ENCODE data around the gene LGALS9B. TPM values are rescaled to one million over a fixed set of nuclear protein-coding genes. Genes with fewer than 3 reads are reported as not detected.
"Not testable (repeated sequence)": the region's sequence is repeated elsewhere in the genome, so short reads cannot be mapped to it uniquely, and the experiment has no call there.

The LGALS9B gene
- total RNA-seq, 1 experiment from 2014 or later, result not detected

DNA sequence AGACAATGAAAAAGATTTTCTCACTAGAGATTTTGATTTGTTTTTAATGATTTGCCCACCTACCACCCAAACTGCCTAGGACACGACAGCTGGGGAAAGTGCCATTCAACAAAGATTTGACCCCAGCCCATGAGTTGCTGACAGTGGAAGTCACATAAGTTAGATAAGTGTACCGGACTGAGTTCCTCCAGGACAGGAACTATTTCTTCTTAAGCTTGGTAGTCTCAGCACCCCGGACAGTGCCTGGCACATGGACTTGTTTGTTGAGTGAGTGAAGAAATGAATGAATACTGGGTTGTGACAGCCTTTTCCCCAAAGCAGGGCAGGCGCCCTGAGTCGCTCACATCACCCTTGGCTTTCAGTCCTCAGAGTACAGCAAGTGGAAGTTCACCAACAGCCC lies 26.7 kb downstream of the LGALS9B start:
- CTCF ChIA-PET; BruUV-seq (replicated peaks); intact Hi-C loops (cut with micrococcal nuclease; ENCODE audit: unreplicated experiment); DNase-seq (ENCODE audit: low read depth, low spot score); POLR2A ChIA-PET; H3K4me3 ChIP-seq (ENCODE audit: low read depth in 2 of 2, low read length in 2 of 2); H3K36me3 ChIP-seq (ENCODE audit: control insufficient read depth, insufficient read depth, low read length); H3K27me3 ChIP-seq (ENCODE audit: control insufficient read depth, insufficient read depth, low read length); H3K27ac ChIP-seq (ENCODE audit: low read length); H3K9me3 ChIP-seq (ENCODE audit: control insufficient read depth, insufficient read depth, low read depth, low read length); H3K4me1 ChIP-seq (ENCODE audit: control insufficient read depth, insufficient read depth, low read length); in situ Hi-C loops (cut with HindIII; ENCODE audit: low pct_unique_long_range_greater_than_20kb, low sequenced_read_pairs); ATAC-seq: not testable (repeated sequence)
- TF ChIP-seq, protein P1, sequence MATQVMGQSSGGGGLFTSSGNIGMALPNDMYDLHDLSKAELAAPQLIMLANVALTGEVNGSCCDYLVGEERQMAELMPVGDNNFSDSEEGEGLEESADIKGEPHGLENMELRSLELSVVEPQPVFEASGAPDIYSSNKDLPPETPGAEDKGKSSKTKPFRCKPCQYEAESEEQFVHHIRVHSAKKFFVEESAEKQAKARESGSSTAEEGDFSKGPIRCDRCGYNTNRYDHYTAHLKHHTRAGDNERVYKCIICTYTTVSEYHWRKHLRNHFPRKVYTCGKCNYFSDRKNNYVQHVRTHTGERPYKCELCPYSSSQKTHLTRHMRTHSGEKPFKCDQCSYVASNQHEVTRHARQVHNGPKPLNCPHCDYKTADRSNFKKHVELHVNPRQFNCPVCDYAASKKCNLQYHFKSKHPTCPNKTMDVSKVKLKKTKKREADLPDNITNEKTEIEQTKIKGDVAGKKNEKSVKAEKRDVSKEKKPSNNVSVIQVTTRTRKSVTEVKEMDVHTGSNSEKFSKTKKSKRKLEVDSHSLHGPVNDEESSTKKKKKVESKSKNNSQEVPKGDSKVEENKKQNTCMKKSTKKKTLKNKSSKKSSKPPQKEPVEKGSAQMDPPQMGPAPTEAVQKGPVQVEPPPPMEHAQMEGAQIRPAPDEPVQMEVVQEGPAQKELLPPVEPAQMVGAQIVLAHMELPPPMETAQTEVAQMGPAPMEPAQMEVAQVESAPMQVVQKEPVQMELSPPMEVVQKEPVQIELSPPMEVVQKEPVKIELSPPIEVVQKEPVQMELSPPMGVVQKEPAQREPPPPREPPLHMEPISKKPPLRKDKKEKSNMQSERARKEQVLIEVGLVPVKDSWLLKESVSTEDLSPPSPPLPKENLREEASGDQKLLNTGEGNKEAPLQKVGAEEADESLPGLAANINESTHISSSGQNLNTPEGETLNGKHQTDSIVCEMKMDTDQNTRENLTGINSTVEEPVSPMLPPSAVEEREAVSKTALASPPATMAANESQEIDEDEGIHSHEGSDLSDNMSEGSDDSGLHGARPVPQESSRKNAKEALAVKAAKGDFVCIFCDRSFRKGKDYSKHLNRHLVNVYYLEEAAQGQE (IDR thresholded peaks at IDR 0.05; ENCODE audit: insufficient read depth in 1 of 2, low read depth in 2 of 2, low read length in 1 of 2), result peak in 1 of 2 experiments; percentile 38; a peak in 1 of 4 replicates

DNA sequence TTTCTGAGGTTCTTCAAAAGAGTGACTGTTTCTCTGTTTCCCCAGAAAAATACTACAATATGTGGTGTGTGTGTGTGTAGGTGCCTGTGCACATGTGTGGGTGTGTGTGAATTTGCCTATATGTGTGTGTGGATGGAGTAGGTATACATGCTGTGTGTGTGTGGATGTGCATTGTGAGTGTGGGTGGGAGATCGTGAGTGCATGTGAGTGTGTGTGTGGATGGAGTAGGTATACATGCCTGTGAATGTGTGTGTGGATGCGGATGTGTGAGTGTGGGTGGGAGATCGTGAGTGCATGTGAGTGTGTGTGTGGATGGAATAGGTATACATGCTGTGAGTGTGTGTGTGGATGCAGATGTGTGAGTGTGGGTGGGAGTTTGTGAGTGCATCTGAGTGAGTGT lies 32.2 kb downstream of the LGALS9B start:
- DNase-seq (ENCODE audit: low read depth, low spot score); BruUV-seq (replicated peaks); ATAC-seq; H3K27ac ChIP-seq (ENCODE audit: low read length); H3K4me3 ChIP-seq (ENCODE audit: low read depth in 2 of 2, low read length in 2 of 2); intact Hi-C loops (cut with micrococcal nuclease; ENCODE audit: unreplicated experiment); H3K9me3 ChIP-seq (ENCODE audit: control insufficient read depth, insufficient read depth, low read depth, low read length); H3K4me1 ChIP-seq (ENCODE audit: control insufficient read depth, insufficient read depth, low read length); POLR2A ChIA-PET; H3K36me3 ChIP-seq (ENCODE audit: control insufficient read depth, insufficient read depth, low read length); CTCF ChIA-PET; in situ Hi-C loops (cut with HindIII; ENCODE audit: low pct_unique_long_range_greater_than_20kb, low sequenced_read_pairs); H3K27me3 ChIP-seq (ENCODE audit: control insufficient read depth, insufficient read depth, low read length): not testable (repeated sequence)

DNA sequence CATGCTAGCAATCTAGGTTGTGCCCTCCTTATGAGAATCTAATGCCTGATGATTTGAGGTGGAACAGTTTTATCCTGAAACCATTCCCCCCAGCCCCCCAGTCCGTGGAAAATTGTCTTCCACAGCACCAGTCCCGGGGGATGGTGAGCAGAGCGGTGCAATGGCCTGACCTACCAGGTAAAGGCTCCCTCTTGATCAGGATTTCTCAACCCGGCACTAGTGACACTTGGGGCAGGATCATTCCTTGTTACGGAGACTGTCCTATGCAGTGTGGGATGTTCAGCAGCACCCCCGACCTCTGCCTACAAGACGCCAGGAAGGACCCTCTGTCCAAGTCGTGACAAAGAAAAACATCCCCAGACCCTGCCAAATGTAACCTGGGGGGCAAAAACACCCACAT lies 34.0 kb downstream of the LGALS9B start:
- in situ Hi-C loops (cut with HindIII; ENCODE audit: low pct_unique_long_range_greater_than_20kb, low sequenced_read_pairs); ATAC-seq; H3K27ac ChIP-seq (ENCODE audit: low read length); DNase-seq (ENCODE audit: low read depth, low spot score); POLR2A ChIA-PET; CTCF ChIA-PET; intact Hi-C loops (cut with micrococcal nuclease; ENCODE audit: unreplicated experiment); H3K4me3 ChIP-seq (ENCODE audit: low read depth in 2 of 2, low read length in 2 of 2); H3K4me1 ChIP-seq (ENCODE audit: control insufficient read depth, insufficient read depth, low read length); H3K27me3 ChIP-seq (ENCODE audit: control insufficient read depth, insufficient read depth, low read length); BruUV-seq (replicated peaks); H3K36me3 ChIP-seq (ENCODE audit: control insufficient read depth, insufficient read depth, low read length); H3K9me3 ChIP-seq (ENCODE audit: control insufficient read depth, insufficient read depth, low read depth, low read length): not testable (repeated sequence)

GRCh38 chr17:20427264-20427663 lies 40.1 kb downstream of the LGALS9B start:
- H3K27me3 ChIP-seq (ENCODE audit: control insufficient read depth, insufficient read depth, low read length); H3K9me3 ChIP-seq (ENCODE audit: control insufficient read depth, insufficient read depth, low read depth, low read length); BruUV-seq (replicated peaks); ATAC-seq; H3K36me3 ChIP-seq (ENCODE audit: control insufficient read depth, insufficient read depth, low read length); H3K4me1 ChIP-seq (ENCODE audit: control insufficient read depth, insufficient read depth, low read length); H3K27ac ChIP-seq (ENCODE audit: low read length); POLR2A ChIA-PET; intact Hi-C loops (cut with micrococcal nuclease; ENCODE audit: unreplicated experiment); DNase-seq (ENCODE audit: low read depth, low spot score); in situ Hi-C loops (cut with HindIII; ENCODE audit: low pct_unique_long_range_greater_than_20kb, low sequenced_read_pairs); CTCF ChIA-PET; H3K4me3 ChIP-seq (ENCODE audit: low read depth in 2 of 2, low read length in 2 of 2): not testable (repeated sequence)

- H3K27ac ChIP-seq (ENCODE audit: low read length); H3K4me1 ChIP-seq (ENCODE audit: control insufficient read depth, insufficient read depth, low read length); H3K4me3 ChIP-seq (ENCODE audit: low read depth in 2 of 2, low read length in 2 of 2); DNase-seq (ENCODE audit: low read depth, low spot score); H3K36me3 ChIP-seq (ENCODE audit: control insufficient read depth, insufficient read depth, low read length); CTCF ChIA-PET; POLR2A ChIA-PET; H3K27me3 ChIP-seq (ENCODE audit: control insufficient read depth, insufficient read depth, low read length); BruUV-seq (replicated peaks); in situ Hi-C loops (cut with HindIII; ENCODE audit: low pct_unique_long_range_greater_than_20kb, low sequenced_read_pairs); H3K9me3 ChIP-seq (ENCODE audit: control insufficient read depth, insufficient read depth, low read depth, low read length); ATAC-seq; intact Hi-C loops (cut with micrococcal nuclease; ENCODE audit: unreplicated experiment): not testable (repeated sequence)
These were observed 44.5 kb downstream of the LGALS9B start for GRCh38 chr17:20422826-20423225.

All from Panc1 (cell line).